Femur (tissue), 1 donor: ENCODE results near the gene MSI2.

Experiments
- DNase-seq: peaks from one replicate; pipeline ENCODE4 v3.0.0-alpha.2; 2017

MSI2 gene

GRCh38 chr17:57271821-57272220 is 15.5 kb downstream of the MSI2 start:
- no peak for DNase-seq

- DNase-seq: no peak
Measured at GRCh38 chr17:57273490-57273889, 17.2 kb downstream of the MSI2 start.

DNA sequence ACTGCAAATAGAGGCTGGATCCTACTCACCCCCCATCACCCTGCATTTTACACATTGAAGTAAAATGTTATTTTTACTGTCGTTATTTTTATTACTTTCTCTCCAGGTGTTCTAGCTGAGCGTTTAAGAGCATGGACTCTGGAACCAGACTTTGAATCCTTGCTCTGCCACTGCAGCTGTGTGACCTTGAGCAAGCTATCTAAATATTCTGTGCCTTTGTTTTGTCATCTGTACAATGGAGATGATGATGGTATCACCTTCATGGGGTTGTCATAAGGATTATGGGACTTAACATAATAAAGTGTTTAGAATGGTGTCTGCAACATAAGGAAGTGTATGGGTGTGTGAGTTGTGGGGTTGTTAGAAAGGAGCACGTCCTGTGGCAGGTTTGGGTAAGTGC is 17.8 kb downstream of the MSI2 start:
- DNase-seq: no peak

- DNase-seq: no peak
Measured at GRCh38 chr17:57275071-57275764, 18.9 kb downstream of the MSI2 start.

DNA sequence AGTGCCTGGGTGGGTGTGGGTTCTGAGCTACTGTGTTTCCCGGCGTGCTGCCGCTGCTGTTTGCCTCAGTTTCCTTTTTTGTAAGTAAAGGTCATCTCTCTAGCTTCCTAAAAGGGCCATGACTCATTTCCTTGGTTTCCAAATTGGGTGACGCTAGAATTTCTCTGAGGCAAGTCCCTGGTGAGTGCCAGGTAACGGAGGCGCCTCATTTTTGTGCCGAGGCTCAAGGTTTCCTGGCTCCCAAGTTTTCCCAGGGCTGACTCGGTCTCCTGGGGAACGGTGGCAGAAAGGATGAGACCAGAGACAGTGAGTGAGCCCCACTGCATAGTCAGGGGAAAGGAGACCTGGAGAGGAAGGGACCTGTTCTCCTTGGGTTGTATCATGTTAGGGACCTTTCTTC is 20.3 kb downstream of the MSI2 start:
- no peak for DNase-seq

DNA sequence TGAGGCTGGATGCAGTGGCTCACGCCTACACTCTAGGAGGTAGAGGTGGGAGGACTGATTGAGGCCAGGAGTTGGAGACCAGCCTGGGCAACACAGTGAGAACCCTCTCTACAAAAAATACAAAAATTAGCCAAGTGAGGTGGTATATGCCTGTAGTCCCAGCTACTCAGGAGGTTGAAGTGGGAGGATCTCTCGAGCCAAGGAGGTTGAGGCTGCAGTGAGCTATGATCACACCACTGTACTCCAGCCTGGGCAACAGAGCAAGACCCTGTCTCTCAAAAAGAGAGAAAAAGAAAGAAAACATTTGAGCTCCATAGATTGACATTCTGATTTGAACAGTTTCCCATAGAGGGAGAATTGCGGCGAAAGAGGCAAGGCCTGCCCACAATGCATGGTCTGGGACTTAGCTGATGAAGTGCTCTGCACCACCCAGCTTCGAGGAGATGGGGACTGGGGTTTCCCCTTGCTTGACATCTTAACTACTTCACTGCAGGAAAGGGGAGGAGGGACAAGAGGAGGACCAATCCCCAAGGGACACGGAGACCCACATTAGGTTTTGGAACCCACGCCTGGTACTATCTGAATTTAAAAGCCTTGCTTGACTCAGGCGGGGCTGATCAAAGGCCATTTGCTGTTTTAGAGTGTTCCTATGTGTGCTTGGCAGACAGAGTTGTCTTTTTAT is 21.7 kb downstream of the MSI2 start:
- DNase-seq: no peak

DNA sequence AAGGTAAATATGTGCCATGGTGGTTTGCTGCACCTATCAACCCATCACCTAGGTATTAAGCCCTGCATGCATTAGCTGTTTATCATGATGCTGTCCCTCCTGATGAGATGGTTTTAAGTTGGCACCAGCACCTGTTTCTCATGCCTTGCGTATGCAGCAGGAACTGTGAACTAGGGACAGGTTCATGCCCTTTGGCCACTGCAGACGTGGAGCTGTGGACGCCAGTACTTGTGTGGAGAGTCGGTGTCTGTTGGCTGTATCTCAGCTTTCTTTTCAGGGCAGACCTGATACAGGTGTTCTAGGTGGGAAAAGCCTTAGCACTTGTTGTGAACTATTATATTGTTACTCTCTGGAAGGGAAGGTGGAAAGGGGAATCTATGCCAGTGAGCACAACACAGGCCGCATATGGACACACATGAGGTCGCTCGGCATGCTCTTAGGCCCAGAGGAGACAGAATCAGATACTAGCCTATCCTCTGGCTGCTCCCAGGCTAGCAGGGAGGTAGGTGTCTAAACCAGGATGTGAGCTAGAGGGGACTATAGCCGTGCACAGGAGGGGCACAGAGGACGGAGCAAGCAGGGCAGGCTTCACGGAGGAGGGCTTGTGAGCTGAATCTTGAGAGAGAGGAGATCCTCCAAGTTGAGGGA is 22.5 kb downstream of the MSI2 start:
- no peak for DNase-seq

- no peak for DNase-seq
Measured at GRCh38 chr17:57279432-57279831, 23.1 kb downstream of the MSI2 start.

DNA sequence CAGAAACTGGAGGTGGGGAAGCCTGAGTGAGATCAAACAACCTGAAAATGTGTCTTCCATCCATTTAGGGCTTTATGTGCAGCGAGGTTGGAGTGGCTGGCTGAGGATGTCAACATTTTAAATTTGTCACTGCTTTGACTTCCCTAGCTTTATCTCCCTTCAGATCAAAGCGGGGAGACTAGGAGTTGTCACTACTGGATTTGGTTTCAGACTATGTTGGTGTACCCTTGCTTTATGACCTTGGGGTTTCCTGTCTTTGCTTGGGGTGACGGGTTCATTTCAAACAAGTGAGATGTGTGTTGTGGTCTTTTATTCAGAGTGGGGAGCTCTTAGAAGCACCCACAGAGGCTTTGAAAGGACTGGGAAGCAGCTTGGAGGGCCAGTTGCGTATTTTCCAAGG is 25.6 kb downstream of the MSI2 start:
- no peak for DNase-seq

GRCh38 chr17:57282296-57282695 is 26.0 kb downstream of the MSI2 start:
- DNase-seq: no peak

- no peak for DNase-seq
Measured at GRCh38 chr17:57283203-57283971, 27.1 kb downstream of the MSI2 start.

DNA sequence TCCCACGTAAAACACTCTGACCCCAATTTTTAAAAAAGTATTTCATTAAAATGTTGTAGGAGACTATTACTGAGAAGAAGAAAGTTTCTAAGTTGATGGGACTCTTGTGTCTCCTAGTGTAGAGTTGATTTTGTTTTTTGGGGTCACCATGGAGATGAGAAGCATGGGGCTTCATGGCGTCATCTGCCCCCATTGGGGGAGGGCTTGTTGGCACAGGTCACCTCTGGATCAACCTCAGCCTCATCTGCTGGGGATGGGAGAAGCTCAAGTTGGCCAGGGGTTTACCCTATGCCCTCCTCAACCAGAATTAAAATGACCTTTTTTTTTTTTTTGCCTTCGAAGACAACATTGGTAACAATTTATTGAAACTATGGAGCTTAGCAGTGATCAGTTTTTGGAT is 28.3 kb downstream of the MSI2 start:
- DNase-seq: no peak

DNA sequence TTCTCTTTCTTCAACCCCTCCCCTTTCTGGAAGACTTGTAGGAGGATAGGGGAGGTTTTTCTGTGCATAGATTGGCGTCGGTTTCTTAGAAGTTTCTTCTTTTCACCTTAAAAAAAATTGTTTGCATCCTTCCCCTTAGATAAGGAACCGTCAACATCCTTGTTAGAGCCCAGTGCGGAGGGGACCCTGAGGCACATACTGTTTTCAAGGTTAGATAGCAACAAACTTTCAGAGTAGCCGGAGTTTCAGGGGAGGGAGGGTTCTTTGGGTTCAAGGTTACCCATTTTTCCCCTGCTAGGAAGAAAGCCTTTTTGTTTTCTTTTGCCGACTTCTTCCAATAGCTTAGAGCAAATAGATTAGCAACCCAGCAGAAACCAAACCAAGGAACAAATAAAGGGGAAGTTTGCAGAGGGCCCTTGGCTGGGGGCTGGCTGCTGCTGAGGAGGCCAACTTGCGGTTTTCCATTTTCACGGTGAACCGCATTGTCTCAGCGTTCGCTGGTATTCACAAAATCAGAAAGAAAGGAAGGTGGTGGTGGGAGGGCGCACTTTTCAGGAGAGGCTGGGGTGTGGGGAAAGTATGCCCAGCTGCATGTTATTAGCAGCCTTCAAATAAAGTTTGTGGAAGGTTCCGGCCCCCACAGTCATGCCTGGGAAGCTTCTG is 28.8 kb downstream of the MSI2 start:
- DNase-seq: no peak

DNA sequence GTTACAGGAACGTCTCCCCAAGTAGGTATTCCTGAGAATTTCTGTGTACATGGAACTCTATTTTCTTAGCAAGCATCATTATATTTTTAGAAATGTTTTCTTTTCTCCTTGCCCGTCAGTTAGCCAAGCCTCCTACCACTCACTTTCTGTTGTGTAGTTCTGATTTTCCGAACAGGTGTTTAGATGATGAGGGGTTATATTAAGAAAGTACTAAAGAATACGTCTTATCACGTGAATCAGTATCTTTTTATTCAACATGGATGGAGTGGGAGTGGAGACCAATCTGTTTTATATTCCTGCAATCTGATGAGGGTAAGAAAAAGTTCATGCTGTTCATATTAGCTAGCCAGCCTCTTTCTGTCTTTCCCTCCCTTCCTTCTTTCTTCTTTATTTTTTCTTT is 29.4 kb downstream of the MSI2 start:
- no peak for DNase-seq

- DNase-seq: no peak
Measured at GRCh38 chr17:57286399-57287105, 30.2 kb downstream of the MSI2 start.

DNA sequence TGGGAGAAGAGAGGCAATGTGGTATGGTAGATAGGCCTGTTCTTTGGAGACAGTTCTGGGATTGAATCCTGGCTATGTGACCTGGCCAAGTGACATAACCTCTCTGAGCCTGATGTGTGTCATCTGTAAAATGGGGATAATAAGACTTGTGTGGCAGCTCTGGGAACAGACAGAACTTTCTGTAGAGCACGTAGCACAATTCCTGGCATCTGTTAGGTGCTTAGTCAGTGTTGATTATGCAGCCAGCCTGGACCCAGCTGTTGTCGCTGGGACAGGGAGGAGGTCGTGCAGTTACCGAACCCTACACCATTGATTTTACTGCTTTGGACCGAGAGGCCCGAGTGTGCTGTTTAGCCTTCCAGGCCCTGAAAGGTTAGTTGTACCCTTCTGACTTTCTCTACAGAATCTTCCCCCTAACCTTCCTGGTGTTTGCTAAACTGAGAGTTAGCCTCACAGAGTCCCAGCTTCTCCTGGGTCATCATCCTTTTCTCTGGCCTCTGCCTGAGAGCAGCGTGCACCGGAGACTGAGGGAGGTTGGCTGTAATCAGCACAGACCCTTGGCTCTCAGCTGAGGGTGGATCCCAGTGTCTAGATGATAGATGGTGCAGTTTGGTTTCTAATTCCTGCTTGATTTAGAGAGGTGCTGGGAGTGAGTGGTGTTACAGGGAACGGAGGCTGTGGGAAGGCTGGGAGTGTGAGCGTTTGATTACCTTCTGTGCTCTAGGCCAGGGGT is 31.9 kb downstream of the MSI2 start:
- DNase-seq: no peak

GRCh38 chr17:57288773-57289121 is 32.4 kb downstream of the MSI2 start:
- DNase-seq: no peak

GRCh38 chr17:57289130-57289529 is 32.8 kb downstream of the MSI2 start:
- DNase-seq: no peak

DNA sequence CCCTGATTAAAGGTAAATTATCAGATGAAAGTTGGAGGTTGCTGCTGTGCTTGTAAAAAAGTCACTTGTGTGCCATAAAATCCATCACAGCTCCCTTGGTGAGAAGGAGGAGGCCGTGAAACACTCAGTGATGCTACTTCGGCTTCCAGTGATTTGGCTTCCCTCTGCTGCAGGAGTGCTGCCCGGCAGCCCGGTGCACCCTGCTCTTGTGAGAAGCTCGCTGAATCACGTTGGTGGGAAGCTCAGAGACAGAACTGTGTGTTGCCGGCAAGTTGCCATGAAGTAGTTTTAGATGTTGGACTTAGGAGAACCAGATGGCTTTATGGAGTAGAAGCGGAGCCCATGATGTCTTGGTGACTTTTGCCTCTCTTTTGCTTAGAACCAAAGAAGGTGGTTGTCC is 33.3 kb downstream of the MSI2 start:
- no peak for DNase-seq

DNA sequence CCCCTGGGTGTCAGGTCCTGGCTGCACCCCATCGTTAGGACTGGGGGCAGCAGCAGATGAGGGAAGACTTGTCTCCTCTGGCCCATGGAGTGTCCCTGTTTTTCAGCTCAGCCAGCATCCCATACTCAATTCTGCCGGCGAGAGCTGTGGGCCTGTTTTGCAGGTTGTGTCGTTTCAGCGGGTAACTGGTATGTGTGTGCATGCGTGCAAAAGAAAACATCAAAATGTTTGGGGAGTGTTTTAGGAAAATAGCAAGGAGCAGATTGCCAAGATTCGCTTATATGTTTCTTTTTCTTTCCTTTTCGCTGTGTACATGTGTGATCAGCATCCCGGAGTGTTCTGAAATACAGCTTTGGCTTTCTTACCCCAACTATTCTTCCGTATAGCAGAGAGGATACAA is 34.7 kb downstream of the MSI2 start:
- DNase-seq: no peak

DNA sequence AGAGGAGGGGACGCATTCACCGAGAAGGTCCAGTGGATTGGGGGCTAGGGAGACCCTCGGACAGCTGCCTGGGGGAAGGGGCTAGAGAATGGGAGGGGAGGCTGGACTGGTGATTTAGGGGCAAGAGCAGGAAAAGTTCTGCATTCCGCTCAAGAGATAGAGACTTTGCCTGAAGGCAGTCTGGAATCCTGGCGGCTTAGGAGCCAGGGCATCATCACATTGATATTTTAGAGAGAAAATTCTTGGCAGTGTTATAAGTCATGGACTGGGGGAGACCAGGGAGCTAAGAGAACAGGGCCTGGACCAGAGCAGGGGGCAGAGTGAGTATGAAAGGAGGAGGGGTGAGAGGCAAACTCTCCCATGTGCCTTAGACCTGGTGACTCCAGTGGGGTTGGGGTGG is 35.8 kb downstream of the MSI2 start:
- no peak for DNase-seq

DNA sequence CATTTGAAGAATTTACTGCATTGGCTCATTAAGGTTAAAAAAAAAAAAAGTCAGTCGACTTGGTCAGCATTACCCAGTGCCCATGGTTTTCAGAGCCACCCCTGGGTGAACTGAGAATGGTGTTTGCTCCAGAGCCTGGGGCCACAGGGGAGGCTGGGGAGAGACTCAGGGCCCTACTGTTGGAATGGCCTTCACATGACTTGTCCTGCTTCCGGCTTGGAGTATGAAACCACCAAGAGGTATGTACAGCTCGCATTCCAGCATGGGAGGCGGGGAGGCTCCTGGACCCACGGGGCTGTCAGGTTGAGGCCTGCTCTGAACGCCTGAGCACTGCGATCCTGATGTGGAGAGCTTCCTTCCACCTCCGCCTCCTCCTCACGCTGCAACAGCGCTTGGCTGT is 36.8 kb downstream of the MSI2 start:
- no peak for DNase-seq
